Mucosa of descending colon (tissue), 3 donors: ENCODE measurements around the gene PCSK6. TPM values are rescaled to one million over a fixed set of nuclear protein-coding genes. Genes with fewer than 3 reads are reported as not detected.

Source experiments
- ATAC-seq: fragments of 200-7000 bp; cut with Tn5 transposase; one replicate; pipeline ENCODE4 v1.9.1; 2020; ENCODE audit warnings: mild to moderate bottlenecking, moderate library complexity
- DNase-seq, 3 donors: peaks; one replicate each; pipeline ENCODE4 v3.0.0-alpha.2; 2020
- H3K36me3 ChIP-seq: fragments of 200-600 bp; one replicate; pipeline ENCODE4 v1.8.0; 2021; ENCODE audit warnings: low read depth, mild to moderate bottlenecking
- H3K4me1 ChIP-seq: fragments of 200-600 bp; one replicate; pipeline ENCODE4 v1.8.0; 2021; ENCODE audit warnings: low read depth, mild to moderate bottlenecking
- H3K4me3 ChIP-seq: fragments of 200-600 bp; one replicate; pipeline ENCODE4 v1.8.0; 2021; ENCODE audit warnings: mild to moderate bottlenecking
- H3K9me3 ChIP-seq: fragments of 200-600 bp; one replicate; pipeline ENCODE4 v1.8.0; 2021; ENCODE audit warnings: mild to moderate bottlenecking
- intact Hi-C, 2 donors: fragments of 100-400 bp; cut with DNase I in 1 of 2; cut with micrococcal nuclease in 1 of 2; formaldehyde crosslinking; loops; one replicate each; pipeline versions ENCODE4 v1.11.0 to v1.11.1; 2022; cut with DNase I, micrococcal nuclease
- total RNA-seq, 3 donors: library from RNA; stranded (reverse); fragmentation: NEBNext Ultra II Directional in 2 of 3; extraction: Animal tissue kit (Norgen Biotek cat#: 25700) in 2 of 3; gene quantifications; one replicate each; pipeline versions ENCODE4 v1.2.1 to v1.2.4, GENCODE V29; 2021 to 2023
- TF ChIP-seq, protein P1 (sequence below): fragments of 200-600 bp; IDR thresholded peaks from one replicate; pipeline ENCODE4 v1.8.0; 2022; ENCODE audit warnings: antibody characterized with exemption, mild to moderate bottlenecking
- donor health status: DM: no; HTN: no; CAD: no; lungs with moderate emphysema.
- donor health status: DM: no; HTN: no; CAD: no.
- donor health status: DM: no; HTN: yes; CAD: no.

Gene PCSK6
- total RNA-seq, 3 donors from 2014 or later, result 21.3 to 58.4 (median 30.3) TPM

DNA sequence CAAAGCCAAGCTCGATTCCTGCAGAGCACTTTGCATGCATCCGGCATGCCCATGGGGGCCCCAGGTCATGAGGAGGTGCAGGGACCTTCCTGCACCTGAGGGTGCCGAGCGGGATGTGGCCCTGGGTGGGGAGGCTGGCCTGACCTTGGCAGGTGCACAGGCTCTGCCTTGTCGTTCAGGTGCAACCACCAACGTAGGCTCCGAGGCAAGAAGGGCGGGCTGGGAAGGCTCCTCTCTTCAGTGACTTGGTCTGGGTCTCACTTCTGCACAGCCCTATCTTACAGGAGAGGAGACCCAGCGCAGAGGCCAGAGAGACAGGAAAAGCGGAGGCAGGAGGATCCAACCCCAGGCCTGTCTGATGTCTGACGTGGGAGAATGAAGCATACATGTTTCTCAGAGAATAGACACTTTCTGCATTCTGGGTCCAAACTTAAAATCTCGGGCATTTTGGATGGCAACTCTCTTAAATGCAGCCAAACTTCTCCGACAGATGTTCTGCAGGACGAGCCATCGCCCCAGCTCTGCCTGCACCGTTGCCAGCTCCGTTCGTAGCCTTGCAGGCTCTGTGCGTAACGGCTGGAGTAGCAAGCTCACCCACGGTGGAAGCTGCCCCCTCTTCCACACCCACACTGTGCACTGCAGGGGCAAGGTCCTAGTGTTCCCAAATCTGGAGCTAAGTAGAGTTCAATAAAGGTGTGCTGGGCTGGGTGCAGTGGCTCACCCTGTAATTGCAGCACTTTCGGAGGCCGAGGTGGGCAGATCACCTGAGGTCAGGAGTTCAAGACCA, 133.6 kb downstream of the PCSK6 start:
- H3K9me3 ChIP-seq, result no peaks in the 10 kb centered on the region
- H3K4me1 ChIP-seq, result no peaks in the 10 kb centered on the region
- ATAC-seq, result no peak
- TF ChIP-seq, protein P1, sequence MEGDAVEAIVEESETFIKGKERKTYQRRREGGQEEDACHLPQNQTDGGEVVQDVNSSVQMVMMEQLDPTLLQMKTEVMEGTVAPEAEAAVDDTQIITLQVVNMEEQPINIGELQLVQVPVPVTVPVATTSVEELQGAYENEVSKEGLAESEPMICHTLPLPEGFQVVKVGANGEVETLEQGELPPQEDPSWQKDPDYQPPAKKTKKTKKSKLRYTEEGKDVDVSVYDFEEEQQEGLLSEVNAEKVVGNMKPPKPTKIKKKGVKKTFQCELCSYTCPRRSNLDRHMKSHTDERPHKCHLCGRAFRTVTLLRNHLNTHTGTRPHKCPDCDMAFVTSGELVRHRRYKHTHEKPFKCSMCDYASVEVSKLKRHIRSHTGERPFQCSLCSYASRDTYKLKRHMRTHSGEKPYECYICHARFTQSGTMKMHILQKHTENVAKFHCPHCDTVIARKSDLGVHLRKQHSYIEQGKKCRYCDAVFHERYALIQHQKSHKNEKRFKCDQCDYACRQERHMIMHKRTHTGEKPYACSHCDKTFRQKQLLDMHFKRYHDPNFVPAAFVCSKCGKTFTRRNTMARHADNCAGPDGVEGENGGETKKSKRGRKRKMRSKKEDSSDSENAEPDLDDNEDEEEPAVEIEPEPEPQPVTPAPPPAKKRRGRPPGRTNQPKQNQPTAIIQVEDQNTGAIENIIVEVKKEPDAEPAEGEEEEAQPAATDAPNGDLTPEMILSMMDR, result no peak
- no peaks in the 10 kb centered on the region for H3K36me3 ChIP-seq
- H3K4me3 ChIP-seq, result no peak overlapping the region
- DNase-seq, result no peak
- intact Hi-C loops, result no loop called here

DNA sequence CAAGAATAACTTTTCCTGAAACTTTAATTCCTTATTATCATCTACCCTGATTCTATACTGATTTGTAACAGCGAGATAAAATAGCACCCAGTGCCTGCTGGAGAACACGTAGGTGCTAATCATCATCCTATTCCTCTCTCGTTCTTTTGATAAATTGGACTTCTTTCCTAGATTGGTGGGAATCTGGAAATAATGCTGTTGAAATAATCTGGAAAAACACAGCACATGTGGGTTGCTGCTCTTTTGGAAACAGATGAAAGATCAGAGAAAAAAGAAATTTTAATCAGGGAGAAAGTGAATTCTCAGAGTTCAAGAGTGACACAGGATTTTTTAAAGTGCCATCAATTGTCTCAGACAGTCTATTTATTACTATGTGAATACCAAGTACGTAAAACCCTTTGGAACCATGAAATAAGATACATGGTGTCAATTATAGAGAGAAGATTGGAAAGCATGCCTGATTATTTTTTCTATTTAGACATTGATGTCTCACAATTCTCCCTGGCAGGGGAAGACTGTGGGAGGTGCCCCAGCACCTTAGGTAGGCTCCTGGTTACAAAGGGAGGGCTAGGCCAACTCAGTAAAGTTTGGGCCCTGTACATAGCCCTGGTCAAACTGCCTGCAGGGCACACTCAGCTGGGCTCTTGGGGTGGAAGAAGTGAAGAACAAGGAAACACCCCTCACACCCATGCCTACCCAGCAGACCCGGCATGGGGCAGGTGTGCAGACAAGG, 134.4 kb downstream of the PCSK6 start:
- TF ChIP-seq, protein P1, result no peak
- no peaks in the 10 kb centered on the region for H3K9me3 ChIP-seq
- no peak for DNase-seq
- no peaks in the 10 kb centered on the region for H3K4me1 ChIP-seq
- intact Hi-C loops, result no loop called here
- ATAC-seq, result no peak
- H3K4me3 ChIP-seq, result no peak overlapping the region
- H3K36me3 ChIP-seq, result no peaks in the 10 kb centered on the region

DNA sequence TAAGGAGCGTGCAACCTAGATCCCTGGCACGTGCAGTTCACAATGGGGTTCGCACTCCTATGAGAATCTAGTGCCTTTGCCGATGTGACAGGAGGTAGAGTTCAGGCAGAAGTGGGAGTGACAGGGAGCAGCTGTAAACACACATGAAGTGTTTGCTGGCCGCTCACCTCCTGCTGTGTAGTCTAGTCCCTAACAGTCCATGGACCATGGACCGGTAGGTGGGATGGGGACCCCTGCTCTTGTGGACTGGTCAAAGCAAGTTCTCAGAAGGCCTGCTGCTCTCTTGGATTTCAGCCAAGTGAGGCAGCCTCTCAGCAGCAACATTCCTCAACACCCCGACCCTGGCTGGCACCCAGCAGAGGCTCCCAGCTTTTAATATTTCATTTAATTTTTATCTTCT, 136.3 kb downstream of the PCSK6 start:
- Histone ChIP-seq H3K9me3 (no peaks in the 10 kb centered on the region), H3K36me3 (no peaks in the 10 kb centered on the region), H3K4me1 (no peaks in the 10 kb centered on the region), H3K4me3 (no peak overlapping the region)
- ATAC-seq (no peak), DNase-seq (no peak)
- TF ChIP-seq, protein P1, result no peak
- intact Hi-C loops, result no loop called here

DNA sequence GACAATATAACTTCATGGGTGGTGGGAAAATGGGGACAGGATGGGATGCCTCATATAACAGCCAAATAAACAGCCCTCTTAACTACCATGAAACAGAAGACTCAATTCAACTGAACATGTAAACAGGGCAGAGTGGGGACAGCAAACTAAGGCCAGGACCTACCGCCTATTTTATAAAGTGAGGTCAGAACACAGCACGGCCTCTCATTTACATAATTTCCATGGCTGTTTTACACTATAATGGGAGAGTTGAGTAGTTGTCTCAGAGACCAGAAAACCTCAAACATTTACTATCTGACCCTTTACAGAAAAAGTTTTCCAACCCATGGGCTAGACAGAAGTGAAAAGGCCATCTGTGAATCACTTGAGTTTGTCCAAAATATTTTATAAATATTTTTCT, 137.8 kb downstream of the PCSK6 start:
- H3K9me3 ChIP-seq, result no peaks in the 10 kb centered on the region
- intact Hi-C loops, result no loop called here
- DNase-seq (no peak), ATAC-seq (no peak)
- TF ChIP-seq, protein P1, result no peak
- no peaks in the 10 kb centered on the region for H3K36me3 ChIP-seq
- H3K4me1 ChIP-seq, result no peaks in the 10 kb centered on the region
- H3K4me3 ChIP-seq, result no peak overlapping the region

DNA sequence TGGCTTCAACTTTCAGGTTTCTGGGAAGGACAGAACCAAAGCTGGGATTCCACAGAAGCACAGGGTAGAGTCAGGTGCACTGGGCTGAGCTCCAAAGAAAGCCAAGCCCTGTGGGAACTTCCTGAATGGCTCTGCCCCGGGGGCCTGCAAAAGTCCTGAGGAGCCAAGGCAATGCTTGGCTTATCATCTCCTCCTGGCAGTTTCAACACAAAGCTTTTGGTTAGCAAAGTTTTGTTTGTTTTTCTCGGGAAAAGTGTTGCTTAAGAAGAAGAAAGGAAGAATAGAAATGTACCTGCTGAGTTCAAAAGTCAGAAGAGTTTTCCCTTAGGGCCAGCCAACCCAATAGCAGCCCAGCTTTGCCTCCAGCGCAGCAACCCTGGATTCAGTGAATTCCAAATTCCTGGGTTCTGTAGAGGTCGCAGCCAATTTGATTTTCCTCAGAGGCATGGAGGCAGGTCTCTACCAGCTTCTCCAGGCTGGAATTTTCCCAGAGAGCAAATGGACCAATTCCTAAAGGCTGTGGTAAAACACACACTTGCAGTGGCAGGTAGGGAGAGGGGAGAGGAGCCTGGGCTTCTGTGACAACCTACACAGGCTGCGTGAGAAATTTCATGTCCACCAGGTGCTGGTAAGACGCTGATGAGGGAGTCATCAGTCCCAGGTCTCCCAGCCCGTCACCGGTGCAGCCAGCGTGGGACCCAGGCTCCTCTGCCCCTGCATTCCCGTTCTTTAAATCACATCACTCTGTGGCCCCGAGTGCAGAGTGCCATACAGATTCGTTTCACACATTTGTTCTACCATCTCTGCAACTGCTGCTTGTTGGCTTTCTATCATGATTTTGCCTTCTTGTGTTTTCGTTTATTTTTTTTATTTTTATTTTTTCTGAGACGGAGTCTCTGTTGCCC, 140.2 kb downstream of the PCSK6 start:
- intact Hi-C loops, result no loop called here
- Histone ChIP-seq H3K9me3 (no peaks in the 10 kb centered on the region), H3K4me3 (no peak overlapping the region), H3K4me1 (no peaks in the 10 kb centered on the region), H3K36me3 (no peaks in the 10 kb centered on the region)
- DNase-seq (peak in 1 of 3 donors; percentile 30), ATAC-seq (peak; percentile 89)
- TF ChIP-seq, protein P1, result no peak
